H1 (cell line): ENCODE results near the gene IL18RAP. TPM values are rescaled to one million over a fixed set of nuclear protein-coding genes. Genes with fewer than 3 reads are reported as not detected.

Experiments
- CTCF ChIA-PET: fragments of 300-600 bp; sonication (Branson Sonifier 250); formaldehyde crosslinking; loops from one replicate; lab custom pipeline; 2021; ENCODE audit not compliant: partially characterized antibody; lab: Charles Lee
- POLR2A ChIA-PET: fragments of 300-600 bp; sonication (Branson Sonifier 250); formaldehyde crosslinking; loops from one replicate; lab custom pipeline; 2021; ENCODE audit warnings: inconsistent platforms; ENCODE audit not compliant: partially characterized antibody; lab: Charles Lee
- DNase-seq, 2 experiments: peaks; one replicate each; pipeline versions ENCODE4 v3.0.0 to v3.0.0-alpha.2; 2010 to 2022; ENCODE audit warnings: low spot score in 2 of 2, low read depth in 1 of 2, mixed read lengths in 1 of 2
- FAIRE-seq: peaks from 2 replicates; lab custom pipeline; 2011; peaks lifted over from hg19 to GRCh38; lab: Jason Lieb, UNC
- H2AFZ ChIP-seq: 2 replicates; pipeline ENCODE4 v1.8.1; 2012; ENCODE audit warnings: low read length, inconsistent platforms
- H2AK5ac ChIP-seq: 2 replicates; pipeline ENCODE4 v1.6.1; 2013; ENCODE audit warnings: low read depth, low read length
- H2BK120ac ChIP-seq: replicated peaks from 2 replicates; pipeline ENCODE3; 2013; ENCODE audit warnings: low read depth, low read length, inconsistent platforms
- H2BK12ac ChIP-seq: 2 replicates; pipeline ENCODE4 v1.6.1; 2013; ENCODE audit warnings: low read depth, low read length
- H2BK15ac ChIP-seq: 2 replicates; pipeline ENCODE4 v1.6.1; 2013; ENCODE audit warnings: low read length
- H2BK20ac ChIP-seq: 2 replicates; pipeline ENCODE4 v1.6.1; 2013; ENCODE audit warnings: low read length
- H2BK5ac ChIP-seq: 2 replicates; pipeline ENCODE4 v1.6.1; 2013; ENCODE audit warnings: low read depth, low read length
- H3K14ac ChIP-seq: 2 replicates; pipeline ENCODE4 v1.6.1; 2013; ENCODE audit warnings: inconsistent platforms; ENCODE audit not compliant: insufficient read length
- H3K18ac ChIP-seq: 2 replicates; pipeline ENCODE4 v1.6.1; 2013; ENCODE audit warnings: low read length; ENCODE audit errors: extremely low read depth
- H3K23ac ChIP-seq: 2 replicates; pipeline ENCODE4 v1.6.1; 2013; ENCODE audit warnings: inconsistent platforms; ENCODE audit not compliant: insufficient read length
- H3K23me2 ChIP-seq: 2 replicates; pipeline ENCODE4 v1.6.1; 2013; ENCODE audit warnings: low read depth, low read length
- H3K27ac ChIP-seq: 2 replicates; pipeline ENCODE4 v1.6.1; 2011; ENCODE audit warnings: low read depth, low read length, inconsistent platforms
- H3K27me3 ChIP-seq, 4 experiments: replicated peaks in 1 of 4; 1 replicate in 1 of 4; 2 replicates in 3 of 4; pipeline versions ENCODE4 v1.6.1 to v1.8.1; 2011 to 2013; ENCODE audit warnings: low read length in 3 of 4, mild to moderate bottlenecking in 3 of 4, inconsistent platforms in 2 of 4, mixed read lengths in 2 of 4, moderate library complexity in 1 of 4; ENCODE audit not compliant: control insufficient read depth in 3 of 4, insufficient read depth in 3 of 4; ENCODE audit errors: extremely low read depth in 1 of 4
- H3K36me3 ChIP-seq, 4 experiments: 2 replicates each; pipeline versions ENCODE4 v1.6.1 to v1.8.1; 2011 to 2013; ENCODE audit warnings: mild to moderate bottlenecking in 4 of 4, low read length in 3 of 4, moderate library complexity in 2 of 4, control low read depth in 1 of 4, inconsistent platforms in 1 of 4; ENCODE audit not compliant: insufficient read depth in 4 of 4, control insufficient read depth in 2 of 4
- H3K4ac ChIP-seq: replicated peaks from 2 replicates; pipeline ENCODE3; 2013; ENCODE audit warnings: low read length, low read depth, mixed read lengths, inconsistent platforms; ENCODE audit not compliant: insufficient read length
- H3K4me1 ChIP-seq, 4 experiments: replicated peaks in 1 of 4; 1 replicate in 1 of 4; 2 replicates in 3 of 4; pipeline versions ENCODE4 v1.6.1 to v1.8.1; 2011 to 2013; ENCODE audit warnings: low read length in 3 of 4, inconsistent platforms in 2 of 4, mixed read lengths in 1 of 4; ENCODE audit not compliant: insufficient read depth in 4 of 4, control insufficient read depth in 3 of 4
- H3K4me2 ChIP-seq, 2 experiments: 2 replicates each; pipeline versions ENCODE4 v1.6.1 to v1.8.1; 2011 to 2013; ENCODE audit warnings: low read depth in 2 of 2, low read length in 2 of 2, control low read depth in 1 of 2, inconsistent platforms in 1 of 2, mild to moderate bottlenecking in 1 of 2; ENCODE audit not compliant: insufficient read depth in 1 of 2
- H3K4me3 ChIP-seq, 4 experiments: fragments of 200-600, 300-600 bp in 1 of 4; sonication (generic), shearing (Covaris generic), sonication (Bioruptor Twin) in 1 of 4; 2 replicates each; pipeline versions ENCODE4 v1.5.1 to v1.8.1; 2011 to 2016; ENCODE audit warnings: low read length in 4 of 4, low read depth in 3 of 4, control low read depth in 2 of 4, inconsistent platforms in 2 of 4, mild to moderate bottlenecking in 2 of 4, mixed read lengths in 1 of 4, moderate library complexity in 1 of 4; ENCODE audit not compliant: insufficient read depth in 2 of 4; ENCODE audit errors: extremely low read depth in 1 of 4
- H3K56ac ChIP-seq: replicated peaks from 2 replicates; pipeline ENCODE3; 2013; ENCODE audit warnings: low read depth, mild to moderate bottlenecking, mixed read lengths, low read length, inconsistent platforms; ENCODE audit not compliant: insufficient read length
- H3K79me1 ChIP-seq: 2 replicates; pipeline ENCODE4 v1.6.1; 2013; ENCODE audit warnings: low read depth, low read length, control low read depth
- H3K79me2 ChIP-seq, 2 experiments: 2 replicates each; pipeline versions ENCODE4 v1.6.1 to v1.8.1; 2012 to 2013; ENCODE audit warnings: low read length in 2 of 2, mild to moderate bottlenecking in 2 of 2, inconsistent platforms in 1 of 2; ENCODE audit not compliant: insufficient read depth in 2 of 2, control insufficient read depth in 1 of 2
- H3K9ac ChIP-seq, 4 experiments: replicated peaks in 1 of 4; 1 replicate in 1 of 4; 2 replicates in 3 of 4; pipeline versions ENCODE4 v1.6.1 to v1.8.1; 2011 to 2013; ENCODE audit warnings: low read depth in 3 of 4, low read length in 3 of 4, control low read depth in 2 of 4, mild to moderate bottlenecking in 2 of 4, moderate library complexity in 2 of 4, inconsistent platforms in 1 of 4; ENCODE audit errors: extremely low read depth in 1 of 4
- H3K9me3 ChIP-seq, 2 experiments: 2 replicates each; pipeline versions ENCODE4 v1.6.1 to v1.8.1; 2012 to 2013; ENCODE audit warnings: mild to moderate bottlenecking in 2 of 2, moderate library complexity in 2 of 2, control low read depth in 1 of 2, inconsistent platforms in 1 of 2, low read depth in 1 of 2, low read length in 1 of 2, mixed read lengths in 1 of 2; ENCODE audit not compliant: insufficient read depth in 2 of 2
- H4K20me1 ChIP-seq, 2 experiments: replicated peaks in 1 of 2; 2 replicates each; pipeline versions ENCODE3 to v1.8.1; 2011 to 2013; ENCODE audit warnings: inconsistent platforms in 2 of 2, low read length in 2 of 2, mild to moderate bottlenecking in 1 of 2; ENCODE audit not compliant: insufficient read depth in 2 of 2, control insufficient read depth in 1 of 2
- H4K5ac ChIP-seq: 2 replicates; pipeline ENCODE4 v1.6.1; 2013; ENCODE audit warnings: low read length, low read depth, mixed read lengths, inconsistent platforms; ENCODE audit not compliant: insufficient read length
- H4K8ac ChIP-seq: 2 replicates; pipeline ENCODE4 v1.8.0; 2013; ENCODE audit warnings: mild to moderate bottlenecking, moderate library complexity, low read length, inconsistent platforms; ENCODE audit not compliant: insufficient read depth; ENCODE audit errors: extremely low read depth
- H4K91ac ChIP-seq: replicated peaks from 2 replicates; pipeline ENCODE3; 2013; ENCODE audit warnings: low read length, mixed read lengths, inconsistent platforms; ENCODE audit not compliant: insufficient read length
- BACH1 ChIP-seq: IDR thresholded peaks from 2 replicates; pipeline ENCODE4 v1.6.1; 2012; ENCODE audit warnings: low read length, improper control_type of control experiment
- CREB1 ChIP-seq: IDR thresholded peaks from 2 replicates; pipeline ENCODE4 v1.6.1; 2012; ENCODE audit warnings: inconsistent platforms
- EZH2 ChIP-seq: fragments of 200-600 bp; sonication (generic); IDR thresholded peaks from 2 replicates; pipeline ENCODE4 v1.7.1; 2012; ENCODE audit warnings: low read depth, mild to moderate bottlenecking, moderate library complexity, low read length, inconsistent platforms; ENCODE audit not compliant: severe bottlenecking
- FOSL1 ChIP-seq: IDR thresholded peaks from 2 replicates; pipeline ENCODE4 v1.6.1; 2011; ENCODE audit warnings: mild to moderate bottlenecking, low read depth, low read length, moderate library complexity; ENCODE audit not compliant: insufficient read depth
- GABPA ChIP-seq: IDR thresholded peaks from 2 replicates; pipeline ENCODE4 v1.6.1; 2011; ENCODE audit warnings: mild to moderate bottlenecking, low read length, moderate library complexity, borderline replicate concordance; ENCODE audit not compliant: insufficient read depth
- POLR2A ChIP-seq, 2 experiments: IDR thresholded peaks; 1 replicate in 1 of 2; 2 replicates in 1 of 2; pipeline ENCODE4 v1.6.1; 2011; ENCODE audit warnings: low read depth in 2 of 2, low read length in 2 of 2, mild to moderate bottlenecking in 2 of 2; ENCODE audit errors: control extremely low read depth in 1 of 2
- POLR2AphosphoS5 ChIP-seq: IDR thresholded peaks from 2 replicates; pipeline ENCODE4 v1.6.1; 2011; ENCODE audit warnings: low read depth, low read length
- RAD21 ChIP-seq, 2 experiments: IDR thresholded peaks in 1 of 2; conservative IDR thresholded peaks in 1 of 2; 2 replicates each; pipeline ENCODE4 v1.6.1; 2011; ENCODE audit warnings: low read depth in 2 of 2, low read length in 2 of 2, improper control_type of control experiment in 1 of 2, inconsistent platforms in 1 of 2, mild to moderate bottlenecking in 1 of 2, moderate library complexity in 1 of 2
- SP1 ChIP-seq: IDR thresholded peaks from 2 replicates; pipeline ENCODE4 v1.6.1; 2011; ENCODE audit warnings: low read depth, low read length
- SP4 ChIP-seq: IDR thresholded peaks from 2 replicates; pipeline ENCODE4 v1.6.1; 2012; ENCODE audit warnings: low read length, inconsistent platforms
- TEAD4 ChIP-seq: IDR thresholded peaks from 2 replicates; pipeline ENCODE4 v1.6.1; 2012; ENCODE audit warnings: low read depth, low read length, inconsistent platforms, mixed read lengths
- WGBS, 2 experiments: shearing (Covaris generic) in 1 of 2; methylation state at CpG; one replicate each; pipeline versions ENCODE4 v1.1.6 to v1.1.7; 2013 to 2015; ENCODE audit warnings: low lambda C conversion rate in 2 of 2, mixed read lengths in 2 of 2, inconsistent platforms in 1 of 2, low coverage in 1 of 2, missing lambda C conversion rate in 1 of 2; ENCODE audit not compliant: insufficient replicate concordance in 2 of 2, insufficient coverage in 1 of 2, insufficient read length in 1 of 2; ENCODE audit errors: extremely low coverage in 1 of 2, missing lambda C conversion rate in 1 of 2; 5-methylcytosine and 5-hydroxymethylcytosine counted together
- polyA plus RNA-seq, 7 experiments: library from polyadenylated mRNA; depleted of rRNA in 3 of 7; stranded (reverse) in 5 of 7; unstranded in 2 of 7; fragments of >200 nt in 5 of 7; fragments of 200-250 nt in 2 of 7; gene quantifications; 1 replicate in 5 of 7; 2 replicates in 1 of 7; 4 replicates in 1 of 7; pipeline versions ENCODE4 v1.2.1 to v1.2.3, GENCODE V29; 2011 to 2013; ENCODE audit warnings: missing spikeins in 2 of 7, mixed read lengths in 2 of 7
- total RNA-seq: library from RNA; stranded (reverse); fragmentation: NEBNext Ultra II Directional; extraction: Animal tissue kit (Norgen Biotek cat#: 25700); gene quantifications from 2 replicates; pipeline ENCODE4 v1.2.1, GENCODE V29; 2021
- TF ChIP-seq, protein P1 (sequence below): IDR thresholded peaks from 2 replicates; pipeline ENCODE4 v1.6.1; 2011; ENCODE audit warnings: low read length, improper control_type of control experiment

IL18RAP gene
- total and polyA plus RNA-seq, 2 of the 8 experiments (the other 6 are each of a cell fraction or from before 2014, with no cell fraction given) = not detected

DNA sequence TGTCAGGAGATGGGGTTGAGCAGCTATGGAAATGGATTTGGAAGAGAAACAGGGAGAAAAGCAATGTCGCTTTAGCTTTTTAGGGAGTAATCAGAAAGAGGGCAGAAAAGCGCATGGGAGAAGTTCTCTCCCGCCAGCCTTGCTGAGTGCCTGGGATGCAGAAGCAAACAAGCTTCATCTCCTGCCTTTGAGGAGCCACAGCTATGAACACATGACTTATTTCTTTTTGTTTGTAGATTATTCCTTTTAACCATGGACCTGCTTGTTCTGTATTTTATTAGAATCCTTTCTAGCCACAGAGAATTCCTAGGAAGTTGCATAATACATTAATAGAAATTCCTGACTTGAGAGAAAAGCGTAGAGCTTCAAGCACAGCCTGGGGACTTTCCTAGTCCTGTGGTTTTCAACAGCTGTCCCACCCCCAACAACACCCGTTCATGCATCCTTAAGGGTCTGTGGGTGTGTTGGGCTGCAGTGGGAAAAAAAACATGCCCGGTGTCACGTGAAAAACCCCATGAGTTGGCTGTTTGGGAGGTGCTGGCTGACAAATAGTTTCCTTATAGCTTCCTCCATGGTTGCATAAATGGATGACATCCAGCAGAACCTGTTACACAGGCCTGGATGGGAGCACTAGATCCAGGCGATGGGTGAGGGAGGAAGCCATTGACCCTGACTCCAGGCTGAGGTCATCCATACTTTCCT, 65.0 kb downstream of the IL18RAP start:
- Histone ChIP-seq H3K36me3 (no peaks in the 10 kb centered on the region), H3K9ac (no peak overlapping the region), H2BK120ac (no peak overlapping the region), H2AFZ (peak overlapping the region; percentile 62; the same call in 1 of the 2 replicates), H3K79me1 (no peaks in the 10 kb centered on the region), H3K4me2 (no peak overlapping the region), H3K27ac (no peak overlapping the region), H3K27me3 (0 out of 7 replicates have a peak, but pooled peaks cover 0 to 2% (median 0%) of the 10 kb centered on the region in 4 experiments), H3K4me1 (peaks cover 0 to 3% (median under 1%) of the 10 kb centered on the region in 4 experiments; a peak in 2 of 7 replicates), H3K23me2 (no peaks in the 10 kb centered on the region; the same call in 1 of the 2 replicates), H2BK12ac (no peak overlapping the region), H2AK5ac (no peak overlapping the region), H2BK15ac (no peak overlapping the region), H3K4ac (no peak overlapping the region), H4K20me1 (no peaks in the 10 kb centered on the region), H3K18ac (no peak overlapping the region), H3K14ac (no peak overlapping the region), H4K91ac (peak overlapping the region; percentile 61), H3K4me3 (no peak overlapping the region), H4K8ac (no peak overlapping the region), H2BK20ac (no peak overlapping the region), H3K79me2 (no peaks in the 10 kb centered on the region), H2BK5ac (no peak overlapping the region), H4K5ac (no peak overlapping the region), H3K56ac (no peak overlapping the region), H3K9me3 (no peaks in the 10 kb centered on the region), H3K23ac (no peak overlapping the region)
- no peak for FAIRE-seq
- CTCF ChIA-PET = interaction anchor here (0.6 to 7.1 kb wide), 7 partner anchors 9 to 123 kb away, joined by 3 to 54 read pairs (median 5); partner anchors contain the start of gene SLC9A4
- DNase-seq = no peak
- POLR2A ChIA-PET = interaction anchor here (1.1 kb wide), 1 partner anchor 10 kb away, joined by 3 read pairs; no protein-coding TSS in a partner anchor
- whole genome bisulfite sequencing, 2 experiments = 98% methylated on average over 8 of the region's 8 CpGs; no CpG with 5 or more reads in 1 of the 2 experiments
- TF ChIP-seq CREB1 (no peak), POLR2AphosphoS5 (no peak), TEAD4 (no peak), EZH2 (no peak), BACH1 (no peak), SP4 (no peak), RAD21 (IDR thresholded peaks at IDR 0.05 in 1 of 2, conservative IDR thresholded peaks at IDR 0.05 in 1 of 2; ENCODE audit: low read depth in 2 of 2, low read length in 2 of 2) (no peak), GABPA (no peak), FOSL1 (no peak), POLR2A (IDR thresholded peaks at IDR 0.05; ENCODE audit: control extremely low read depth in 1 of 2, low read depth in 2 of 2, low read length in 2 of 2) (no peak), SP1 (no peak)
- TF ChIP-seq, protein P1, sequence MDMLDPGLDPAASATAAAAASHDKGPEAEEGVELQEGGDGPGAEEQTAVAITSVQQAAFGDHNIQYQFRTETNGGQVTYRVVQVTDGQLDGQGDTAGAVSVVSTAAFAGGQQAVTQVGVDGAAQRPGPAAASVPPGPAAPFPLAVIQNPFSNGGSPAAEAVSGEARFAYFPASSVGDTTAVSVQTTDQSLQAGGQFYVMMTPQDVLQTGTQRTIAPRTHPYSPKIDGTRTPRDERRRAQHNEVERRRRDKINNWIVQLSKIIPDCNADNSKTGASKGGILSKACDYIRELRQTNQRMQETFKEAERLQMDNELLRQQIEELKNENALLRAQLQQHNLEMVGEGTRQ = no peak
